Measurements from ENCODE around the gene RSKR. TPM values are rescaled to one million over a fixed set of nuclear protein-coding genes. Genes with fewer than 3 reads are reported as not detected.
A peak's percentile ranks its signal among the peaks of the same experiment; 100 is the strongest.
"Not testable (repeated sequence)": the region's sequence is repeated elsewhere in the genome, so short reads cannot be mapped to it uniquely, and the experiment has no call there.

The RSKR gene
- total RNA-seq, 1 donor from 2014 or later = 6.6 TPM

GRCh38 chr17:28616281-28616680, 2.3 kb upstream of the RSKR start:
- H3K27me3 ChIP-seq (ENCODE audit: control insufficient read depth, insufficient read depth, low read length) = no peaks in the 10 kb centered on the region
- DNase-seq (ENCODE audit: low read depth) (no peak), FAIRE-seq (no peak)
- peaks cover 33% of the 10 kb centered on the region for H3K36me3 ChIP-seq (ENCODE audit: control insufficient read depth, insufficient read depth, low read length)
- TF ChIP-seq CTCF (IDR thresholded peaks at IDR 0.05; ENCODE audit: insufficient read depth, low read length, severe bottlenecking) = no peak
- no peak overlapping the region for H3K4me3 ChIP-seq (ENCODE audit: low read depth, low read length)

GRCh38 chr17:28615260-28615940, 1.4 kb upstream of the RSKR start:
- Histone ChIP-seq H3K27me3 (ENCODE audit: control insufficient read depth, insufficient read depth, low read length) (no peaks in the 10 kb centered on the region), H3K4me3 (ENCODE audit: low read depth, low read length) (no peak overlapping the region), H3K36me3 (ENCODE audit: control insufficient read depth, insufficient read depth, low read length) (peaks cover 29% of the 10 kb centered on the region)
- no peak for DNase-seq (ENCODE audit: low read depth)
- TF ChIP-seq CTCF (IDR thresholded peaks at IDR 0.05; ENCODE audit: insufficient read depth, low read length, severe bottlenecking) = no peak
- no peak for FAIRE-seq

GRCh38 chr17:28612936-28613872, 781 bp downstream of the RSKR start:
- Histone ChIP-seq H3K27me3 (ENCODE audit: control insufficient read depth, insufficient read depth, low read length) (no peaks in the 10 kb centered on the region), H3K36me3 (ENCODE audit: control insufficient read depth, insufficient read depth, low read length) (peaks cover 21% of the 10 kb centered on the region), H3K4me3 (ENCODE audit: low read depth, low read length) (no peak overlapping the region)
- peak; percentile 20 for DNase-seq (ENCODE audit: low read depth)
- no peak for FAIRE-seq
- TF ChIP-seq CTCF (IDR thresholded peaks at IDR 0.05; ENCODE audit: insufficient read depth, low read length, severe bottlenecking) = peak; percentile 67

- H3K36me3 ChIP-seq (ENCODE audit: control insufficient read depth, insufficient read depth, low read length) = peaks cover 21% of the 10 kb centered on the region
- FAIRE-seq (no peak), DNase-seq (ENCODE audit: low read depth) (no peak)
- no peak overlapping the region for H3K4me3 ChIP-seq (ENCODE audit: low read depth, low read length)
- no peaks in the 10 kb centered on the region for H3K27me3 ChIP-seq (ENCODE audit: control insufficient read depth, insufficient read depth, low read length)
- no peak for TF ChIP-seq CTCF (IDR thresholded peaks at IDR 0.05; ENCODE audit: insufficient read depth, low read length, severe bottlenecking)
Measured at GRCh38 chr17:28612531-28612930, 1.5 kb downstream of the RSKR start.

- no peak overlapping the region for H3K4me3 ChIP-seq (ENCODE audit: low read depth, low read length)
- no peak for TF ChIP-seq CTCF (IDR thresholded peaks at IDR 0.05; ENCODE audit: insufficient read depth, low read length, severe bottlenecking)
- DNase-seq (ENCODE audit: low read depth) (no peak), FAIRE-seq (no peak)
- peaks cover 9% of the 10 kb centered on the region for H3K36me3 ChIP-seq (ENCODE audit: control insufficient read depth, insufficient read depth, low read length)
- H3K27me3 ChIP-seq (ENCODE audit: control insufficient read depth, insufficient read depth, low read length) = no peaks in the 10 kb centered on the region
Measured at GRCh38 chr17:28610376-28610775, 3.6 kb downstream of the RSKR start.

GRCh38 chr17:28604031-28604430, 10.0 kb downstream of the RSKR start:
- FAIRE-seq; H3K36me3 ChIP-seq (ENCODE audit: control insufficient read depth, insufficient read depth, low read length); H3K27me3 ChIP-seq (ENCODE audit: control insufficient read depth, insufficient read depth, low read length); DNase-seq (ENCODE audit: low read depth); H3K4me3 ChIP-seq (ENCODE audit: low read depth, low read length): not testable (repeated sequence)
